A673 (cell line): ENCODE data around the gene TRA2B. TPM values are rescaled to one million over a fixed set of nuclear protein-coding genes. Genes with fewer than 3 reads are reported as not detected.

ENCODE experiments used
- BruUV-seq: library from RNA; stranded (reverse); fragments of 400-500 nt; replicated peaks from 2 replicates; lab custom pipeline; 2021; lab: Mats Ljungman, UMichigan
- CTCF ChIA-PET: fragments of 300-600 bp; sonication (Branson Sonifier 250); formaldehyde crosslinking; loops from one replicate; lab custom pipeline; 2022; ENCODE audit warnings: antibody characterized with exemption; lab: Charles Lee
- POLR2A ChIA-PET: fragments of 300-600 bp; sonication (Branson Sonifier 250); formaldehyde crosslinking; loops from one replicate; lab custom pipeline; 2022; ENCODE audit warnings: antibody characterized with exemption; ENCODE audit not compliant: low non-redundant PET; lab: Charles Lee
- DNase-seq: peaks from one replicate; pipeline ENCODE4 v3.0.0-alpha.2; 2015; ENCODE audit warnings: low spot score
- H3K27ac ChIP-seq: fragments of 200-600 bp; sonication (generic); 2 replicates; pipeline ENCODE4 v1.5.1; 2016; ENCODE audit warnings: mixed run types, low read depth, mild to moderate bottlenecking, mixed read lengths, antibody characterized with exemption, low read length; ENCODE audit not compliant: poor library complexity, severe bottlenecking
- H3K27me3 ChIP-seq: fragments of 200-600 bp; sonication (generic); replicated peaks from 2 replicates; pipeline ENCODE4 v1.6.1; 2017; ENCODE audit warnings: mixed run types, low read depth, mild to moderate bottlenecking, mixed read lengths, antibody characterized with exemption, low read length; ENCODE audit not compliant: insufficient read depth, poor library complexity
- H3K36me3 ChIP-seq: fragments of 200-600 bp; sonication (generic); 2 replicates; pipeline ENCODE4 v1.6.1; 2016; ENCODE audit warnings: mixed run types, mild to moderate bottlenecking, mixed read lengths, antibody characterized with exemption, low read length; ENCODE audit not compliant: insufficient read depth, poor library complexity, severe bottlenecking
- H3K4me1 ChIP-seq: fragments of 200-600 bp; sonication (generic); 2 replicates; pipeline ENCODE4 v1.6.1; 2017; ENCODE audit warnings: mixed run types, mild to moderate bottlenecking, mixed read lengths, antibody characterized with exemption, low read length; ENCODE audit not compliant: insufficient read depth, poor library complexity, severe bottlenecking
- H3K4me3 ChIP-seq: fragments of 200-600 bp; sonication (generic); 2 replicates; pipeline ENCODE4 v1.5.1; 2016; ENCODE audit warnings: low read depth, mixed run types, mild to moderate bottlenecking, mixed read lengths, low read length; ENCODE audit not compliant: poor library complexity, severe bottlenecking
- H3K9me3 ChIP-seq: fragments of 200-600 bp; sonication (generic); 2 replicates; pipeline ENCODE4 v1.6.1; 2016; ENCODE audit warnings: mixed run types, low read depth, mild to moderate bottlenecking, mixed read lengths, antibody characterized with exemption, low read length; ENCODE audit not compliant: poor library complexity, severe bottlenecking
- EZH2 ChIP-seq: fragments of 200-600 bp; sonication (generic); IDR thresholded peaks from 2 replicates; pipeline ENCODE4 v1.6.1; 2017; ENCODE audit warnings: borderline replicate concordance, low read depth, mild to moderate bottlenecking, mixed read lengths, antibody characterized with exemption, low read length; ENCODE audit not compliant: poor library complexity, severe bottlenecking
- intact Hi-C: fragments of 100-400 bp; cut with micrococcal nuclease; formaldehyde crosslinking; loops from one replicate; pipeline ENCODE4 v1.10.0; 2022; ENCODE audit not compliant: unreplicated experiment
- total RNA-seq: library from RNA; stranded (reverse); gene quantifications from 2 replicates; pipeline ENCODE4 v1.2.3, GENCODE V29; 2021
- TF ChIP-seq, protein P1 (sequence below): fragments of 300-800, 200-600 bp; sonication (generic); conservative IDR thresholded peaks from 2 replicates; pipeline ENCODE4 v1.5.1; 2017; ENCODE audit warnings: low read depth, mild to moderate bottlenecking, antibody characterized with exemption, low read length, moderate library complexity, mixed read lengths

TRA2B gene
- total RNA-seq, 1 experiment from 2014 or later: 339 TPM

GRCh38 chr3:185936273-185936629, 1.6 kb downstream of the TRA2B start:
- H3K27ac ChIP-seq: peak overlapping the region; percentile 100
- intact Hi-C loops: no loop called here
- H3K36me3 ChIP-seq: peaks cover 16% of the 10 kb centered on the region
- H3K4me3 ChIP-seq: peak overlapping the region; percentile 96
- no TSS peak for BruUV-seq
- ChIA-PET POLR2A (interaction anchor here (0.6 kb wide), 1 partner anchor 15 kb away, joined by 3 read pairs; no protein-coding TSS in a partner anchor), CTCF (interaction anchor here (0.6 kb wide), 1 partner anchor 358 kb away, joined by 5 read pairs; no protein-coding TSS in a partner anchor)
- H3K4me1 ChIP-seq: peaks cover 26% of the 10 kb centered on the region
- TF ChIP-seq, protein P1, sequence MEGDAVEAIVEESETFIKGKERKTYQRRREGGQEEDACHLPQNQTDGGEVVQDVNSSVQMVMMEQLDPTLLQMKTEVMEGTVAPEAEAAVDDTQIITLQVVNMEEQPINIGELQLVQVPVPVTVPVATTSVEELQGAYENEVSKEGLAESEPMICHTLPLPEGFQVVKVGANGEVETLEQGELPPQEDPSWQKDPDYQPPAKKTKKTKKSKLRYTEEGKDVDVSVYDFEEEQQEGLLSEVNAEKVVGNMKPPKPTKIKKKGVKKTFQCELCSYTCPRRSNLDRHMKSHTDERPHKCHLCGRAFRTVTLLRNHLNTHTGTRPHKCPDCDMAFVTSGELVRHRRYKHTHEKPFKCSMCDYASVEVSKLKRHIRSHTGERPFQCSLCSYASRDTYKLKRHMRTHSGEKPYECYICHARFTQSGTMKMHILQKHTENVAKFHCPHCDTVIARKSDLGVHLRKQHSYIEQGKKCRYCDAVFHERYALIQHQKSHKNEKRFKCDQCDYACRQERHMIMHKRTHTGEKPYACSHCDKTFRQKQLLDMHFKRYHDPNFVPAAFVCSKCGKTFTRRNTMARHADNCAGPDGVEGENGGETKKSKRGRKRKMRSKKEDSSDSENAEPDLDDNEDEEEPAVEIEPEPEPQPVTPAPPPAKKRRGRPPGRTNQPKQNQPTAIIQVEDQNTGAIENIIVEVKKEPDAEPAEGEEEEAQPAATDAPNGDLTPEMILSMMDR: no peak
- no peak for TF ChIP-seq EZH2
- no peaks in the 10 kb centered on the region for H3K27me3 ChIP-seq
- H3K9me3 ChIP-seq: no peaks in the 10 kb centered on the region
- DNase-seq: no peak

DNA sequence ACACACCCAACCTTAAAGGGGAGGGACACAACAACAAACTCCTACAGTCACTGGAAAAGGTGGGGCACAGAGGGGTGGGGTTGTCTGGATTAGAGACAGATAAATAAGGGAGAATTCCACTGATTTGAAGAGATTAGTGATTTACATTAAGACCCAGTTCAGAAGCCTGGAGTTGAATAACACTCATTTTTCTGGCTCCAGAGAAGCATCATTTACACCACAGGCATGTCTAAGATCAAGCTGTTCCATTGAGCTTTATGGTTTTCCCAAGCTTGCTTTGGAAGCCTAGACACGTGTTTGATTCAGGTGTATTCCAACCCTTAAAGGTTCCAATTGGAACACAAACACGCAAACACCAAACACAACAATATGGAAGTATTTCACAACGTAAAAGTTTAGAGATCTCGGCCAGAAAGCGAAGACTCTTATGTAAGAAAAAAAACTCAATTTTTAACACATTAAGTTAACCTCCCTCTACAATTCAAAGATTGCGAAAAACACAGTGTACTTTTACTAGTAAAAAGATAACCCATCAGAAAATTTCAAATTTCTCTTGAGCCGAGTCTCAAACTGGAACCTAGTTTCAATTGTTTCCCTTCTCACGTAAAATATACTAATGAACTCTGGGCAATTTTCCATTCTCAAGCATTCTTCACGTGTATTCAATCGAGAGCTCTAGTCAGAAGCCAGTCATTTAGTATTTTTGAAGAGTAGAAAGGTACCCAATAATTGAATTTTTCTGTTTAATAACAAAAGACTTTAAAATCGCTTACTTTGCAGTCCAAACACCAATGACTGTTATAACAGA, 2.1 kb downstream of the TRA2B start:
- ChIA-PET POLR2A (no interaction called here), CTCF (no interaction called here)
- TF ChIP-seq, protein P1: no peak
- TF ChIP-seq EZH2: no peak
- Histone ChIP-seq H3K27ac (peak overlapping the region; percentile 100), H3K27me3 (no peaks in the 10 kb centered on the region), H3K36me3 (peaks cover 22% of the 10 kb centered on the region), H3K4me1 (peaks cover 31% of the 10 kb centered on the region), H3K9me3 (no peaks in the 10 kb centered on the region), H3K4me3 (peak overlapping the region; percentile 96)
- DNase-seq: peak; percentile 49
- intact Hi-C loops: no loop called here
- no TSS peak for BruUV-seq

DNA sequence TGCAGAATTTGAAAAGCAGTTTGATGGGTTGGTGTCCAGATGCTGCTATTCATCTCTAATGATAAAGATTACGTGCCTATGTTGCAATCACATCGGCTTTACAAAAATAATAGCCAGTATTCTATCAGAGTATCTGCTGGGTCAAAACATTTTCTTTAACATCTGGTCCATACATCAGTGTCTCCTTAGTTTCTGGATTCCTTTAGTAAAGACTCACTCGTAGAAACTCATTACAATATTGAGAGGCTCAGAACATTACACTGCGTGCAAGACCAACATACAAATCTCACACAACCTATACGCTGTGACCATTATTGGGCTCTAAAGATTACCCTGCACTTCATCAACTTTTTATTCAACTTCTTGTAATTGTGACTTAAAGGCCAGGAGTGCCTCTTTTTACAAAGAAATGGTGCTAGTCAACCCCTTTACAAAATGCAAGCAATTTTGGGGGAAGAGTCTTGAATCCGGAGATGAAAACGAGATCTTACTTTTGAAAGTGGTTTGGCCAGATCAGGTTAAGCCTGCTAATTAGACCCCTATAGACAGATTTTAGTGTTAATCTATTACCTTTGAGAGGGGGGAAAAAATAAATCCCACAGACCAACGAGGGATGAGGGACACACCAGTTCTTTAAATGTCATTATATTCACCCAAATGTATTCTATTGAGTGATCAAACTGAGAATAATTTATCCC, 2.9 kb downstream of the TRA2B start:
- CTCF ChIA-PET: no interaction called here
- no TSS peak for BruUV-seq
- TF ChIP-seq, protein P1: no peak
- TF ChIP-seq EZH2: no peak
- intact Hi-C loops: no loop called here
- H3K9me3 ChIP-seq: no peaks in the 10 kb centered on the region
- no peaks in the 10 kb centered on the region for H3K27me3 ChIP-seq
- peaks cover 38% of the 10 kb centered on the region for H3K4me1 ChIP-seq
- H3K27ac ChIP-seq: peak overlapping the region; percentile 100
- H3K36me3 ChIP-seq: peaks cover 29% of the 10 kb centered on the region
- peak overlapping the region; percentile 96 for H3K4me3 ChIP-seq
- POLR2A ChIA-PET: no interaction called here
- DNase-seq: no peak
